AG09319 (cell line): ENCODE measurements around the gene SLC22A8.
"Not testable (repeated sequence)": the region's sequence is repeated elsewhere in the genome, so short reads cannot be mapped to it uniquely, and the experiment has no call there.

Experiments
- DNase-seq: peaks from one replicate; pipeline ENCODE4 v3.0.0-alpha.2; 2010; ENCODE audit warnings: low read depth; ENCODE audit errors: extremely low read depth
- CTCF ChIP-seq: IDR thresholded peaks from 2 replicates; pipeline ENCODE4 v1.5.1; 2011; ENCODE audit warnings: low read depth, mild to moderate bottlenecking, inconsistent platforms, low read length, moderate library complexity

The SLC22A8 gene

GRCh38 chr11:63015521-63016215, at the start of gene SLC22A8:
SLC22A8 (minus strand) TSS chr11:63015841; CDS start chr11:63014958, 883 bp downstream.
- no peak for DNase-seq

GRCh38 chr11:63046203-63046602, 30.6 kb upstream of the SLC22A8 start:
- not testable (repeated sequence) for DNase-seq

More at GRCh38 chr11:63015521-63016215, at the start of gene SLC22A8:
- no peak for TF ChIP-seq CTCF

- TF ChIP-seq CTCF: no peak
- DNase-seq: no peak
Measured at GRCh38 chr11:63042596-63042995, 27.0 kb upstream of the SLC22A8 start.

- no peak for DNase-seq
- TF ChIP-seq CTCF: no peak
Measured at GRCh38 chr11:63032457-63032856, 16.8 kb upstream of the SLC22A8 start.

- no peak; the same call in none of the 2 replicates for TF ChIP-seq CTCF
- peak; percentile 30 for DNase-seq
Measured at GRCh38 chr11:63023841-63024648, 8.4 kb upstream of the SLC22A8 start.

- DNase-seq: no peak
- no peak for TF ChIP-seq CTCF
Measured at GRCh38 chr11:63023222-63023814, 7.7 kb upstream of the SLC22A8 start.

GRCh38 chr11:63022441-63022840, 6.8 kb upstream of the SLC22A8 start:
- DNase-seq: no peak
- no peak for TF ChIP-seq CTCF
